ENCODE measurements around the gene UBE2C. TPM values are rescaled to one million over a fixed set of nuclear protein-coding genes. Genes with fewer than 3 reads are reported as not detected.

The UBE2C gene
- total RNA-seq, 1 donor from 2014 or later, result not detected

- no peak for DNase-seq (ENCODE audit: low spot score)
These were observed 45.4 kb downstream of the UBE2C start for GRCh38 chr20:45857882-45858216.

- DNase-seq (ENCODE audit: low spot score), result no peak
These were observed 47.5 kb downstream of the UBE2C start for GRCh38 chr20:45859916-45860315.

GRCh38 chr20:45860560-45861220 lies 48.2 kb downstream of the UBE2C start:
- DNase-seq (ENCODE audit: low spot score), result no peak

GRCh38 chr20:45861221-45862075 lies 49.0 kb downstream of the UBE2C start:
- DNase-seq (ENCODE audit: low spot score), result no peak

GRCh38 chr20:45863543-45864470 lies 51.4 kb downstream of the UBE2C start:
- no peak for DNase-seq (ENCODE audit: low spot score)

DNA sequence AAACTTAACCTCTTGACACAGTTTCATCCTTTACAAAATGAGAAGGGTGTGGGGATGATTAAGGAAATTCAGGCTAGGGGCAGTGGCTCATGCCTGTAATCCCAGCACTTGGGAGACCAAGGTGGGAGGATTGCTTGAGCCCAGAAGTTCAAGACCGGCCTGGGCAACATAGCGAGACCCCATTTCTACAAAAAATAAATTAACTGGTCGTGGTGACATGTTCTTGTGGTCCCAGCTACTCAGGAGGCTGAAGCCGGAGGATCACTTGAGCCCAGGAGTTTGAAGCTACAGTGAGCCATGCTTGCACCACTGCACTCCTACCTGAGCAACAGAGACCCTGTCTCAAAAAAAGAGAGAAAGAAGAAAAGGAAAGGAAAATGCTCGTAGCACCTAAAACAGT lies 54.0 kb downstream of the UBE2C start:
- DNase-seq (ENCODE audit: low spot score), result no peak

Other genes with a start within 250 kb of the UBE2C start
- gene WFDC8, start 233.4 kb upstream of the UBE2C start, total RNA-seq, result not detected
- not detected for gene WFDC10A, start 182.9 kb upstream of the UBE2C start, total RNA-seq
- gene WFDC9, start 181.4 kb upstream of the UBE2C start, total RNA-seq, result not detected
- not detected for gene WFDC11, start 142.4 kb upstream of the UBE2C start, total RNA-seq
- gene WFDC13, start 110.6 kb upstream of the UBE2C start, total RNA-seq, result not detected
- not detected for gene WFDC10B, start 107.6 kb upstream of the UBE2C start, total RNA-seq
- not detected for gene SPINT4, start 90.3 kb upstream of the UBE2C start, total RNA-seq
- 0.58 TPM for gene WFDC3, start 20.8 kb upstream of the UBE2C start, total RNA-seq
- 21.8 TPM for gene DNTTIP1, start 20.7 kb upstream of the UBE2C start, total RNA-seq
- 0.74 TPM for gene TNNC2, start 14.7 kb downstream of the UBE2C start, total RNA-seq
- 46.7 TPM for gene SNX21, start 21.2 kb downstream of the UBE2C start, total RNA-seq
- 14.9 TPM for gene ACOT8, start 44.7 kb downstream of the UBE2C start, total RNA-seq
- gene ZSWIM3, start 45.0 kb downstream of the UBE2C start, total RNA-seq, result 2.2 TPM
- gene ZSWIM1, start 68.6 kb downstream of the UBE2C start, total RNA-seq, result 10.0 TPM
- 4.0 TPM for gene SPATA25, start 75.0 kb downstream of the UBE2C start, total RNA-seq
- gene NEURL2, start 78.6 kb downstream of the UBE2C start, total RNA-seq, result 17.0 TPM
- 160 TPM for gene CTSA, start 78.7 kb downstream of the UBE2C start, total RNA-seq
- 373 TPM for gene PLTP, start 99.5 kb downstream of the UBE2C start, total RNA-seq
- gene PCIF1, start 122.0 kb downstream of the UBE2C start, total RNA-seq, result 27.1 TPM
- 17.1 TPM for gene ZNF335, start 159.6 kb downstream of the UBE2C start, total RNA-seq
- 18.3 TPM for gene MMP9, start 196.3 kb downstream of the UBE2C start, total RNA-seq
- 1.7 TPM for gene SLC12A5, start 216.6 kb downstream of the UBE2C start, total RNA-seq